ENCODE results near the gene ZNF425. TPM values are rescaled to one million over a fixed set of nuclear protein-coding genes. Genes with fewer than 3 reads are reported as not detected.

Gene ZNF425
- total and polyA plus RNA-seq, 8 donors, result under 0.01 to 6.1 (median 1.2) TPM; not detected in 1

GRCh38 chr7:149081914-149082313 is 44.2 kb downstream of the ZNF425 start:
- intact Hi-C loops (cut with DNase I; ENCODE audit: low total_unique reads), result no loop called here
- Histone ChIP-seq H3K4me1 (no peaks in the 10 kb centered on the region), H3K36me3 (peaks cover 0 to 30% (median 9%) of the 10 kb centered on the region in 4 donors), H3K9me3 (no peaks in the 10 kb centered on the region), H3K4me3 (no peak overlapping the region), H3K27ac (no peak overlapping the region), H3K27me3 (no peaks in the 10 kb centered on the region)
- DNase-seq, result no peak
- WGBS, 5 donors, result 90 to 96% (median 93%) methylated on average over 6 of the region's 6 CpGs
- TF ChIP-seq POLR2AphosphoS5 (IDR thresholded peaks at IDR 0.05) (no peak), CTCF (IDR thresholded peaks at IDR 0.05) (no peak), EP300 (IDR thresholded peaks at IDR 0.05) (no peak), POLR2A (IDR thresholded peaks at IDR 0.05) (no peak)

- H3K4me1 ChIP-seq, result no peaks in the 10 kb centered on the region
- H3K36me3 ChIP-seq, result peaks cover 11 to 40% (median 29%) of the 10 kb centered on the region in 4 donors
- no peak for DNase-seq
- WGBS, 5 donors, result 84 to 93% (median 87%) methylated on average over 9 of the region's 9 CpGs
- H3K27ac ChIP-seq, result no peak overlapping the region
- H3K9me3 ChIP-seq, result no peaks in the 10 kb centered on the region
- TF ChIP-seq EP300 (IDR thresholded peaks at IDR 0.05), result no peak
- H3K4me3 ChIP-seq, result no peak overlapping the region
- no peaks in the 10 kb centered on the region for H3K27me3 ChIP-seq
- intact Hi-C loops (cut with DNase I; ENCODE audit: low total_unique reads), result no loop called here
These were observed 48.5 kb downstream of the ZNF425 start for GRCh38 chr7:149077594-149077993.

- no peak for DNase-seq
- Histone ChIP-seq H3K27me3 (no peaks in the 10 kb centered on the region), H3K9me3 (no peaks in the 10 kb centered on the region), H3K27ac (no peak overlapping the region), H3K4me3 (no peak overlapping the region), H3K36me3 (peaks cover 26 to 61% (median 52%) of the 10 kb centered on the region in 4 donors), H3K4me1 (no peaks in the 10 kb centered on the region)
- TF ChIP-seq POLR2A (IDR thresholded peaks at IDR 0.05), result no peak
- TF ChIP-seq POLR2AphosphoS5 (IDR thresholded peaks at IDR 0.05), result no peak
- no peak for TF ChIP-seq EP300 (IDR thresholded peaks at IDR 0.05)
- TF ChIP-seq CTCF (IDR thresholded peaks at IDR 0.05), result no peak
- intact Hi-C loops (cut with DNase I; ENCODE audit: low total_unique reads), result no loop called here
- WGBS, 5 donors, result 95 to 100% (median 100%) methylated on average over 2 of the region's 2 CpGs
These were observed 50.8 kb downstream of the ZNF425 start for GRCh38 chr7:149075286-149075685.

GRCh38 chr7:149074116-149074885 is 51.8 kb downstream of the ZNF425 start:
- WGBS, 5 donors, result 80 to 94% (median 86%) methylated on average over 3 of the region's 3 CpGs
- TF ChIP-seq POLR2A (IDR thresholded peaks at IDR 0.05) (no peak), POLR2AphosphoS5 (IDR thresholded peaks at IDR 0.05) (no peak), EP300 (IDR thresholded peaks at IDR 0.05) (no peak), CTCF (IDR thresholded peaks at IDR 0.05) (no peak)
- no peak overlapping the region for H3K27ac ChIP-seq
- H3K4me1 ChIP-seq, result no peaks in the 10 kb centered on the region
- H3K36me3 ChIP-seq, result peaks cover 26 to 61% (median 55%) of the 10 kb centered on the region in 4 donors
- H3K27me3 ChIP-seq, result no peaks in the 10 kb centered on the region
- H3K4me3 ChIP-seq, result no peak overlapping the region
- no peaks in the 10 kb centered on the region for H3K9me3 ChIP-seq
- intact Hi-C loops (cut with DNase I; ENCODE audit: low total_unique reads), result no loop called here
- DNase-seq, result no peak

GRCh38 chr7:149072438-149072775 is 53.7 kb downstream of the ZNF425 start:
- intact Hi-C loops (cut with DNase I; ENCODE audit: low total_unique reads), result no loop called here
- H3K4me3 ChIP-seq, result no peak overlapping the region
- H3K36me3 ChIP-seq, result peaks cover 26 to 67% (median 57%) of the 10 kb centered on the region in 4 donors
- DNase-seq, result no peak
- 87 to 96% (median 91%) methylated on average over 4 of the region's 4 CpGs for WGBS, 5 donors
- no peaks in the 10 kb centered on the region for H3K4me1 ChIP-seq
- peak overlapping the region in 2 of 5 donors; percentile 0 to 22 for H3K27ac ChIP-seq
- H3K27me3 ChIP-seq, result no peaks in the 10 kb centered on the region
- H3K9me3 ChIP-seq, result no peaks in the 10 kb centered on the region
- TF ChIP-seq CTCF (IDR thresholded peaks at IDR 0.05), result no peak
- TF ChIP-seq POLR2AphosphoS5 (IDR thresholded peaks at IDR 0.05), result no peak
- no peak for TF ChIP-seq EP300 (IDR thresholded peaks at IDR 0.05)
- TF ChIP-seq POLR2A (IDR thresholded peaks at IDR 0.05), result no peak

Measured in stomach (tissue), 9 donors.